ENCODE data around the gene SLC25A48.

DNA sequence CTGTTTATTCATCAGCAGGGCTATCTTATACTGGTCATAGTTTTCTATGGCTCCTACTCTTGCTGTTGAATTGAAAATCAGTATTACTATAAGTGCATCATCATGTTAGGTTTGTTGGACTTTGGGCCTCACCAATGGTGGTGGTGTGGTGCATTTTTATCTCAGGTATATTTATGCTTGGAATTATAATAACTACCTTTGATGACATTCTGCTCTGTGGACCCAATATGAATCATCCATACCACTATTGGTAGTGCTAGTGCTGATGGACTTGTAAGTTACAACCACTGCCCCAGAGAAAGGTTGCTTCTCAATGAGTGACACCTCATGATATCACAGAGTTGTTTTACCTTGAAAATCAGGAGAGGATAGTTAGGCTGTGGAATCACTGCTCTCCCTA lies 33.1 kb downstream of the SLC25A48 start:
- TF ChIP-seq, protein P1, sequence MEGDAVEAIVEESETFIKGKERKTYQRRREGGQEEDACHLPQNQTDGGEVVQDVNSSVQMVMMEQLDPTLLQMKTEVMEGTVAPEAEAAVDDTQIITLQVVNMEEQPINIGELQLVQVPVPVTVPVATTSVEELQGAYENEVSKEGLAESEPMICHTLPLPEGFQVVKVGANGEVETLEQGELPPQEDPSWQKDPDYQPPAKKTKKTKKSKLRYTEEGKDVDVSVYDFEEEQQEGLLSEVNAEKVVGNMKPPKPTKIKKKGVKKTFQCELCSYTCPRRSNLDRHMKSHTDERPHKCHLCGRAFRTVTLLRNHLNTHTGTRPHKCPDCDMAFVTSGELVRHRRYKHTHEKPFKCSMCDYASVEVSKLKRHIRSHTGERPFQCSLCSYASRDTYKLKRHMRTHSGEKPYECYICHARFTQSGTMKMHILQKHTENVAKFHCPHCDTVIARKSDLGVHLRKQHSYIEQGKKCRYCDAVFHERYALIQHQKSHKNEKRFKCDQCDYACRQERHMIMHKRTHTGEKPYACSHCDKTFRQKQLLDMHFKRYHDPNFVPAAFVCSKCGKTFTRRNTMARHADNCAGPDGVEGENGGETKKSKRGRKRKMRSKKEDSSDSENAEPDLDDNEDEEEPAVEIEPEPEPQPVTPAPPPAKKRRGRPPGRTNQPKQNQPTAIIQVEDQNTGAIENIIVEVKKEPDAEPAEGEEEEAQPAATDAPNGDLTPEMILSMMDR (conservative IDR thresholded peaks at IDR 0.05) = no peak
- TF ChIP-seq EZH2 (IDR thresholded peaks at IDR 0.05; ENCODE audit: low read depth) = no peak
